Measurements from ENCODE around the gene TMX4. TPM values are rescaled to one million over a fixed set of nuclear protein-coding genes. Genes with fewer than 3 reads are reported as not detected.

The TMX4 gene
- total RNA-seq, 4 donors from 2014 or later, result 44.7 to 71.7 (median 56.3) TPM

GRCh38 chr20:8061861-8062518 lies 42.4 kb upstream of the TMX4 start:
- Histone ChIP-seq H3K4me1 (no peaks in the 10 kb centered on the region), H3K27ac (no peak overlapping the region), H3K4me3 (no peak overlapping the region), H3K27me3 (no peaks in the 10 kb centered on the region), H3K9me3 (no peaks in the 10 kb centered on the region), H3K36me3 (no peaks in the 10 kb centered on the region)
- WGBS, 2 donors, result 43 to 47% methylated on average over 5 of the region's 5 CpGs
- TF ChIP-seq EP300 (IDR thresholded peaks at IDR 0.05) (no peak), POLR2A (IDR thresholded peaks at IDR 0.05) (no peak), CTCF (IDR thresholded peaks at IDR 0.05) (no peak)
- no peak for DNase-seq (ENCODE audit: low spot score in 2 of 2)

GRCh38 chr20:8060977-8061376 lies 41.4 kb upstream of the TMX4 start:
- no peaks in the 10 kb centered on the region for H3K27me3 ChIP-seq
- H3K4me1 ChIP-seq, result no peaks in the 10 kb centered on the region
- no peak overlapping the region for H3K4me3 ChIP-seq
- no peaks in the 10 kb centered on the region for H3K9me3 ChIP-seq
- H3K27ac ChIP-seq, result no peak overlapping the region
- TF ChIP-seq CTCF (IDR thresholded peaks at IDR 0.05) (no peak), EP300 (IDR thresholded peaks at IDR 0.05) (no peak), POLR2A (IDR thresholded peaks at IDR 0.05) (no peak)
- no peak for DNase-seq (ENCODE audit: low spot score in 2 of 2)
- no peaks in the 10 kb centered on the region for H3K36me3 ChIP-seq

- Histone ChIP-seq H3K9me3 (no peaks in the 10 kb centered on the region), H3K4me1 (no peaks in the 10 kb centered on the region), H3K27me3 (no peaks in the 10 kb centered on the region), H3K36me3 (no peaks in the 10 kb centered on the region), H3K4me3 (no peak overlapping the region), H3K27ac (no peak overlapping the region)
- WGBS, 2 donors, result 42 to 77% methylated on average over 3 of the region's 3 CpGs
- TF ChIP-seq EP300 (IDR thresholded peaks at IDR 0.05), result no peak
- no peak for TF ChIP-seq CTCF (IDR thresholded peaks at IDR 0.05)
- no peak for TF ChIP-seq POLR2A (IDR thresholded peaks at IDR 0.05)
- DNase-seq (ENCODE audit: low spot score in 2 of 2), result no peak
These were observed 38.3 kb upstream of the TMX4 start for GRCh38 chr20:8057871-8058270.

- no peak for DNase-seq (ENCODE audit: low spot score in 2 of 2)
These were observed 35.5 kb upstream of the TMX4 start for GRCh38 chr20:8055096-8055495.

More at GRCh38 chr20:8055096-8055495, 35.5 kb upstream of the TMX4 start:
- Histone ChIP-seq H3K27me3 (no peaks in the 10 kb centered on the region), H3K9me3 (no peaks in the 10 kb centered on the region), H3K27ac (no peak overlapping the region), H3K4me1 (no peaks in the 10 kb centered on the region), H3K4me3 (no peak overlapping the region), H3K36me3 (no peaks in the 10 kb centered on the region)
- WGBS, 2 donors, result 78 to 79% methylated on average over 3 of the region's 3 CpGs
- TF ChIP-seq POLR2A (IDR thresholded peaks at IDR 0.05), result no peak
- no peak for TF ChIP-seq CTCF (IDR thresholded peaks at IDR 0.05)
- no peak for TF ChIP-seq EP300 (IDR thresholded peaks at IDR 0.05)

Data from tibial nerve (tissue), 4 donors.